ENCODE results near the gene GPR157. TPM values are rescaled to one million over a fixed set of nuclear protein-coding genes. Genes with fewer than 3 reads are reported as not detected.
"Not testable (repeated sequence)": the region's sequence is repeated elsewhere in the genome, so short reads cannot be mapped to it uniquely, and the experiment has no call there.

Gene GPR157
- total RNA-seq, 1 donor from 2014 or later = 1.6 TPM

GRCh38 chr1:9095818-9096217 is 33.1 kb downstream of the GPR157 start:
- Histone ChIP-seq H3K36me3 (no peaks in the 10 kb centered on the region), H3K27me3 (no peaks in the 10 kb centered on the region), H3K4me1 (no peaks in the 10 kb centered on the region), H3F3A (ENCODE audit: low read depth) (no peaks in the 10 kb centered on the region), H3K4me3 (no peak overlapping the region), H3K9me3 (ENCODE audit: low read depth) (peaks cover 7% of the 10 kb centered on the region), H3K4me2 (no peak overlapping the region), H3K79me2 (ENCODE audit: low read depth) (no peaks in the 10 kb centered on the region), H4K20me1 (ENCODE audit: low read depth) (no peaks in the 10 kb centered on the region), H3K9ac (no peak overlapping the region), H3K27ac (no peak overlapping the region), H2AFZ (replicated peaks) (no peak overlapping the region)
- Mint-ChIP-seq H3K9me3 (peaks cover 17% of the 10 kb centered on the region), H3K4me3 (no peak overlapping the region), H3K36me3 (peaks cover 4% of the 10 kb centered on the region), H3K4me1 (peaks cover 5% of the 10 kb centered on the region), H3K27ac (no peak overlapping the region), H3K27me3 (ENCODE audit: insufficient read depth, low read depth) (peaks cover 5% of the 10 kb centered on the region)
- no peak for DNase-seq (ENCODE audit: low spot score)
- TF ChIP-seq CTCF (IDR thresholded peaks at IDR 0.05) = no peak
- no peak for TF ChIP-seq EZH2 (IDR thresholded peaks at IDR 0.05)
- no peak for TF ChIP-seq EZH2phosphoT487 (IDR thresholded peaks at IDR 0.05)

GRCh38 chr1:9093996-9094595 is 34.8 kb downstream of the GPR157 start:
- peaks cover 17% of the 10 kb centered on the region for H3K9me3 Mint-ChIP-seq
- not testable (repeated sequence) for H3K27me3 ChIP-seq; H3F3A ChIP-seq (ENCODE audit: low read depth); H2AFZ ChIP-seq (replicated peaks); H3K4me2 ChIP-seq; H3K4me1 Mint-ChIP-seq; H3K4me1 ChIP-seq; H4K20me1 ChIP-seq (ENCODE audit: low read depth); DNase-seq (ENCODE audit: low spot score); H3K27ac ChIP-seq; H3K27ac Mint-ChIP-seq; H3K9me3 ChIP-seq (ENCODE audit: low read depth); H3K79me2 ChIP-seq (ENCODE audit: low read depth); H3K36me3 Mint-ChIP-seq; H3K27me3 Mint-ChIP-seq (ENCODE audit: insufficient read depth, low read depth); H3K36me3 ChIP-seq; H3K9ac ChIP-seq; H3K4me3 ChIP-seq; H3K4me3 Mint-ChIP-seq

- TF ChIP-seq EZH2 (IDR thresholded peaks at IDR 0.05) (no peak), CTCF (IDR thresholded peaks at IDR 0.05) (no peak), EZH2phosphoT487 (IDR thresholded peaks at IDR 0.05) (no peak)
- H3K27ac Mint-ChIP-seq = no peak overlapping the region
These were observed 35.3 kb downstream of the GPR157 start for GRCh38 chr1:9093581-9093980.

GRCh38 chr1:9093091-9093490 is 35.8 kb downstream of the GPR157 start:
- H3K36me3 ChIP-seq = no peaks in the 10 kb centered on the region
- no peaks in the 10 kb centered on the region for H3K4me1 ChIP-seq
- H3K9ac ChIP-seq = no peak overlapping the region
- DNase-seq (ENCODE audit: low spot score) = no peak
- Mint-ChIP-seq H3K4me3 (no peak overlapping the region), H3K27ac (no peak overlapping the region), H3K9me3 (peaks cover 22% of the 10 kb centered on the region), H3K4me1 (peaks cover 3% of the 10 kb centered on the region), H3K27me3 (ENCODE audit: insufficient read depth, low read depth) (peaks cover 5% of the 10 kb centered on the region), H3K36me3 (peaks cover 4% of the 10 kb centered on the region)
- TF ChIP-seq EZH2 (IDR thresholded peaks at IDR 0.05) = no peak
- no peak for TF ChIP-seq EZH2phosphoT487 (IDR thresholded peaks at IDR 0.05)
- no peak for TF ChIP-seq CTCF (IDR thresholded peaks at IDR 0.05)
- H3F3A ChIP-seq (ENCODE audit: low read depth) = no peaks in the 10 kb centered on the region
- no peak overlapping the region for H3K4me3 ChIP-seq
- no peak overlapping the region for H3K27ac ChIP-seq
- H3K4me2 ChIP-seq = no peak overlapping the region
- H2AFZ ChIP-seq (replicated peaks) = no peak overlapping the region
- no peaks in the 10 kb centered on the region for H3K27me3 ChIP-seq
- H4K20me1 ChIP-seq (ENCODE audit: low read depth) = no peaks in the 10 kb centered on the region
- H3K9me3 ChIP-seq (ENCODE audit: low read depth) = peaks cover 7% of the 10 kb centered on the region
- H3K79me2 ChIP-seq (ENCODE audit: low read depth) = no peaks in the 10 kb centered on the region

More at GRCh38 chr1:9093581-9093980, 35.3 kb downstream of the GPR157 start:
- H3K36me3 ChIP-seq = no peaks in the 10 kb centered on the region
- peaks cover 4% of the 10 kb centered on the region for H3K36me3 Mint-ChIP-seq
- no peak overlapping the region for H3K4me3 ChIP-seq
- no peak overlapping the region for H2AFZ ChIP-seq (replicated peaks)
- peaks cover 3% of the 10 kb centered on the region for H3K4me1 Mint-ChIP-seq
- peaks cover 5% of the 10 kb centered on the region for H3K27me3 Mint-ChIP-seq (ENCODE audit: insufficient read depth, low read depth)
- H3K9me3 ChIP-seq (ENCODE audit: low read depth) = peaks cover 7% of the 10 kb centered on the region
- H3K4me1 ChIP-seq = no peaks in the 10 kb centered on the region
- H3K9ac ChIP-seq = no peak overlapping the region
- no peaks in the 10 kb centered on the region for H3K79me2 ChIP-seq (ENCODE audit: low read depth)
- no peak overlapping the region for H3K4me2 ChIP-seq
- no peaks in the 10 kb centered on the region for H4K20me1 ChIP-seq (ENCODE audit: low read depth)
- H3K27ac ChIP-seq = no peak overlapping the region
- H3K9me3 Mint-ChIP-seq = peaks cover 22% of the 10 kb centered on the region
- H3K4me3 Mint-ChIP-seq = no peak overlapping the region
- H3K27me3 ChIP-seq = no peaks in the 10 kb centered on the region
- no peak for DNase-seq (ENCODE audit: low spot score)
- H3F3A ChIP-seq (ENCODE audit: low read depth) = no peaks in the 10 kb centered on the region
